ENCODE results near the gene S100A16. TPM values are rescaled to one million over a fixed set of nuclear protein-coding genes. Genes with fewer than 3 reads are reported as not detected.
A peak's percentile ranks its signal among the peaks of the same experiment; 100 is the strongest.

S100A16 gene
- total and polyA plus RNA-seq, 9 of the 15 experiments (the other 6 are each of a cell fraction or from before 2014, with no cell fraction given) = 1.6 to 6.9 (median 4.3) TPM

DNA sequence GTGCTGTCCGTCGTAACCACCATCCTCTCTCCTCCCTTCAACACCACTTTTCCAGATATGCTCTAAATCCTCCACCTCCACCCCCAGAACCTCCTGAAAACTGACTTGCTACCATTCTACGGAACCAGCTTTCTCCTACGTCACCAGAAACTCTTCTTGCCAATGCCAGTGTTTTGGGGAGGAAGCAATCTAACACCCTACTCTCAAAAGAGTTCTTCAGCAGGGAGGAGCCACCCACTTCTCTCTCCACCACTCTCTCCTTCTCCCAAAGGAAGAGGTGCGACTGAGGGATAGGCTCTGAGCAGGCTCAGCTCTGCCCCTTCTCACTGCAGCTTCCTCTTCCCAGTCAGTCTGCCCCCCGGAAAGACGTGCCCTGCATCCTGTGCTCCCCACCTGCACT, 41.2 kb downstream of the S100A16 start:
- no TSS peak for BruUV-seq (replicated peaks)
- Histone ChIP-seq H3K27ac (ENCODE audit: extremely low read depth, low read depth, low read length) (no peak overlapping the region), H3K4me3 (no peak overlapping the region), H3K79me2 (ENCODE audit: control insufficient read depth, insufficient read depth, low read length) (no peaks in the 10 kb centered on the region), H3K4me1 (replicated peaks in 1 of 2; ENCODE audit: control insufficient read depth in 2 of 2, insufficient read depth in 2 of 2, low read length in 2 of 2) (peaks cover 23 to 24% of the 10 kb centered on the region in 2 experiments), H3K9me3 (replicated peaks; ENCODE audit: control insufficient read depth, insufficient read depth, low read depth, low read length) (no peaks in the 10 kb centered on the region), H3K36me3 (ENCODE audit: control insufficient read depth, insufficient read depth, low read length) (no peaks in the 10 kb centered on the region), H3K4me2 (ENCODE audit: insufficient read depth, low read length) (no peak overlapping the region; the same call in 1 of the 2 replicates), H3K27me3 (ENCODE audit: control insufficient read depth in 2 of 2, insufficient read depth in 2 of 2, low read length in 2 of 2) (no peaks in the 10 kb centered on the region), H3K9me1 (ENCODE audit: control insufficient read depth, insufficient read depth, low read length) (peaks cover 3% of the 10 kb centered on the region), H3K9ac (ENCODE audit: insufficient read depth in 1 of 2, low read depth in 2 of 2, low read length in 2 of 2) (peak overlapping the region in 1 of 2 experiments; percentile 41; a peak in 1 of 4 replicates), H2AFZ (ENCODE audit: low read depth, low read length) (peak overlapping the region; percentile 22; the same call in 1 of the 2 replicates), H4K20me1 (replicated peaks; ENCODE audit: control insufficient read depth, insufficient read depth, low read length) (no peaks in the 10 kb centered on the region)
- ChIA-PET POLR2A (interaction anchor here (1.0 kb wide), 3 partner anchors 32 to 55 kb away, joined by 3 to 4 read pairs (median 3); partner anchors contain the start of gene S100A13), CTCF (ENCODE audit: low intra/inter-chr PET ratio) (interaction anchor here (0.5 to 0.8 kb wide), 3 partner anchors 12 to 39 kb away, joined by 3 read pairs; no protein-coding TSS in a partner anchor)
- WGBS (ENCODE audit: insufficient coverage, low coverage, missing lambda C conversion rate) = 24% methylated on average over 7 of the region's 7 CpGs
- no peak for ATAC-seq
- DNase-seq (ENCODE audit: extremely low read depth in 1 of 4, low spot score in 3 of 4) = no peak
- intact Hi-C loops (cut with micrococcal nuclease) = no loop called here
- no peak for FAIRE-seq
- no peak for TF ChIP-seq ZNF76 (CRISPR knock-in tag; IDR thresholded peaks at IDR 0.05; ENCODE audit: borderline replicate concordance)
- TF ChIP-seq, protein P1, sequence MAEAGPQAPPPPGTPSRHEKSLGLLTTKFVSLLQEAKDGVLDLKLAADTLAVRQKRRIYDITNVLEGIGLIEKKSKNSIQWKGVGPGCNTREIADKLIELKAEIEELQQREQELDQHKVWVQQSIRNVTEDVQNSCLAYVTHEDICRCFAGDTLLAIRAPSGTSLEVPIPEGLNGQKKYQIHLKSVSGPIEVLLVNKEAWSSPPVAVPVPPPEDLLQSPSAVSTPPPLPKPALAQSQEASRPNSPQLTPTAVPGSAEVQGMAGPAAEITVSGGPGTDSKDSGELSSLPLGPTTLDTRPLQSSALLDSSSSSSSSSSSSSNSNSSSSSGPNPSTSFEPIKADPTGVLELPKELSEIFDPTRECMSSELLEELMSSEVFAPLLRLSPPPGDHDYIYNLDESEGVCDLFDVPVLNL (CRISPR knock-in tag; IDR thresholded peaks at IDR 0.05; ENCODE audit: low read depth) = no peak
- no peak for TF ChIP-seq PML (IDR thresholded peaks at IDR 0.05; ENCODE audit: low read length)
- no peak for TF ChIP-seq CCNT2 (IDR thresholded peaks at IDR 0.05; ENCODE audit: borderline replicate concordance, extremely low read depth, insufficient read length, low read depth, low read length)
- TF ChIP-seq KDM2B (CRISPR knock-in tag; IDR thresholded peaks at IDR 0.05) = no peak
- TF ChIP-seq POLR2B (IDR thresholded peaks at IDR 0.05; ENCODE audit: low read depth, partially characterized antibody) = no peak
- in situ Hi-C loops (cut with MboI) = no loop called here

Data from K562 (cell line).